ENCODE results near the gene AIG1.

Gene AIG1

GRCh38 chr6:143370812-143371370 is 310.2 kb downstream of the AIG1 start:
- no peak for DNase-seq (ENCODE audit: low read depth)

GRCh38 chr6:143372199-143372882 is 311.7 kb downstream of the AIG1 start:
- no peak for DNase-seq (ENCODE audit: low read depth)

- DNase-seq (ENCODE audit: low read depth): no peak
Observed at GRCh38 chr6:143374014-143374413, 313.3 kb downstream of the AIG1 start.

GRCh38 chr6:143375022-143375585 is 314.4 kb downstream of the AIG1 start:
- no peak for DNase-seq (ENCODE audit: low read depth)

- DNase-seq (ENCODE audit: low read depth): no peak
Observed at GRCh38 chr6:143376375-143376774, 315.7 kb downstream of the AIG1 start.

GRCh38 chr6:143376861-143377260 is 316.2 kb downstream of the AIG1 start:
- DNase-seq (ENCODE audit: low read depth): no peak

GRCh38 chr6:143385636-143386035 is 324.9 kb downstream of the AIG1 start:
- DNase-seq (ENCODE audit: low read depth): no peak

- DNase-seq (ENCODE audit: low read depth): no peak
Observed at GRCh38 chr6:143390278-143390677, 329.6 kb downstream of the AIG1 start.

All from HS-27A (cell line).